ENCODE measurements around the gene SH2D3A.

- no peak for TF ChIP-seq POLR2A (IDR thresholded peaks at IDR 0.05)
- TF ChIP-seq CTCF (IDR thresholded peaks at IDR 0.05): no peak
Measured at GRCh38 chr19:6808494-6808893, 41.3 kb upstream of the SH2D3A start.

Data from ovary (tissue), 3 donors.